ENCODE results near the gene CELF3.

DNA sequence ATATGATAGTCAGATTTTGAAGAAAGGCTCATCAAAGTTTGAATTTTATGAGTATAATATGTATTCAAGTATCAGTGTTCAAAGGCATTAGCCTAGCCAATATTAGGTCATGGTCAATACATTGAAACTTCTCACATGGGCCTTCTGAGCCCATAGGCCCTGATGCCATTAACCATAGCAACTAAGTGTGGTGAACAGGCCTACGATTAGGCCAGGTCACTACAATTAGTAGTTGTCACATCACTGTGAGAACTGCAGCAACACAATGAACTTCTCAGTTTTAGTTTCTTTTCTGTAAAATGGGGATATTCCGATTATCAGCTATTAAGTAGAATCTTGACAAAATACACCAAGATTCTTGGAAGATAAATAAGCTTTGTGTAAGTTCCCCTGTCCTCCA lies 30.0 kb downstream of the CELF3 start:
- no peak for TF ChIP-seq EZH2 (IDR thresholded peaks at IDR 0.05)
- TF ChIP-seq, protein P1, sequence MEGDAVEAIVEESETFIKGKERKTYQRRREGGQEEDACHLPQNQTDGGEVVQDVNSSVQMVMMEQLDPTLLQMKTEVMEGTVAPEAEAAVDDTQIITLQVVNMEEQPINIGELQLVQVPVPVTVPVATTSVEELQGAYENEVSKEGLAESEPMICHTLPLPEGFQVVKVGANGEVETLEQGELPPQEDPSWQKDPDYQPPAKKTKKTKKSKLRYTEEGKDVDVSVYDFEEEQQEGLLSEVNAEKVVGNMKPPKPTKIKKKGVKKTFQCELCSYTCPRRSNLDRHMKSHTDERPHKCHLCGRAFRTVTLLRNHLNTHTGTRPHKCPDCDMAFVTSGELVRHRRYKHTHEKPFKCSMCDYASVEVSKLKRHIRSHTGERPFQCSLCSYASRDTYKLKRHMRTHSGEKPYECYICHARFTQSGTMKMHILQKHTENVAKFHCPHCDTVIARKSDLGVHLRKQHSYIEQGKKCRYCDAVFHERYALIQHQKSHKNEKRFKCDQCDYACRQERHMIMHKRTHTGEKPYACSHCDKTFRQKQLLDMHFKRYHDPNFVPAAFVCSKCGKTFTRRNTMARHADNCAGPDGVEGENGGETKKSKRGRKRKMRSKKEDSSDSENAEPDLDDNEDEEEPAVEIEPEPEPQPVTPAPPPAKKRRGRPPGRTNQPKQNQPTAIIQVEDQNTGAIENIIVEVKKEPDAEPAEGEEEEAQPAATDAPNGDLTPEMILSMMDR (IDR thresholded peaks at IDR 0.05) = no peak
